SU-DHL-6 (cell line): ENCODE results near the gene ADCY2.

Source experiments
- CTCF ChIP-seq: fragments of 200-600 bp; sonication (generic); IDR thresholded peaks from one replicate; pipeline ENCODE4 v1.5.1; 2017; ENCODE audit warnings: antibody characterized with exemption, mild to moderate bottlenecking, low read length, moderate library complexity; ENCODE audit not compliant: insufficient read depth, poor library complexity, severe bottlenecking
- EZH2phosphoT487 ChIP-seq: fragments of 200-600 bp; sonication (generic), shearing (Covaris generic); conservative IDR thresholded peaks from 2 replicates; pipeline ENCODE4 v1.6.1; 2018; ENCODE audit warnings: mild to moderate bottlenecking, antibody characterized with exemption, low read length, moderate library complexity, mixed read lengths

GRCh38 chr5:7876867-7877266, 480.9 kb downstream of the ADCY2 start:
- TF ChIP-seq CTCF (no peak), EZH2phosphoT487 (no peak)
